GM21528 (cell line): Measurements from ENCODE around the gene SORT1.

Experiments used
- ATAC-seq: cut with Tn5 transposase; IDR thresholded peaks from one replicate; pipeline ENCODE4 v1.9.1; 2021; ENCODE audit warnings: mild to moderate bottlenecking, moderate library complexity; ENCODE audit not compliant: unreplicated experiment, low FRiP score

The SORT1 gene

DNA sequence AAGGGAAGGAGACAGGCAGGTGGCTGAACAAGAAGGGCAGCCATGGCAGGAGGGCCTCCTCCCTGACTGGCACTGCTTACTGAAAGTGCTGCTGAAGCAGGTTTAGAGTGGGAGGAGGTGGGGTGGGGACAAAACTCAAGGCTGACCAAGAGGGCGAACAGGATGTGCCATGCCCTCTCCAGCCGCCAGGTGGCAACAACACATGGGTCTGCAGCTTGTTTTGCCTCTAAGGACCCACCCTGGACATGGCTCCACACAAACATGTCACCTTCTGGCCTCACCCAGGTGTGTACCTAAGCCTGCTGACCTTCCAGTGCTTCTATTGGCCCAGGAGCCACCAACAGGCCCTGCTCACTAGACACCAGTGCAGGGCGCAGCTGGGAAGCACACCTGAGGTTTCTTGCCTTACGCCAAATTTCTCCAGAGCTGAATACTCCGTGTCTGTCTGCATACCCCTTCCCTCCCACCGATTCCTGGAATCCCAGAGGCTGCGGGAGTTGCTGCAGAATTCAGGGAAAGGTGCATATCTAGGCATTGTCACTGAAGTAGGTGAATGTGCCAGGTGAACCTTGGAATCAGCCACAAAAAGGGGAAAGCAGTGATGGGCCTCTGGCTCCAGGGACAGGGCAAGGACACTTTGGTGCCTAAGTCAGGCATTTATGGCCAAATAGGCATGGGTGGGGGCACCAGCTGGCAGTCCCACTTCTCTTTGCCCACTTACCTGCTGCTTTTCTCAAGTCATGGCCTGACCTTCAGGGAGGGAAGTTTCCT, 120.1 kb downstream of the SORT1 start:
- peak; percentile 68 for ATAC-seq

DNA sequence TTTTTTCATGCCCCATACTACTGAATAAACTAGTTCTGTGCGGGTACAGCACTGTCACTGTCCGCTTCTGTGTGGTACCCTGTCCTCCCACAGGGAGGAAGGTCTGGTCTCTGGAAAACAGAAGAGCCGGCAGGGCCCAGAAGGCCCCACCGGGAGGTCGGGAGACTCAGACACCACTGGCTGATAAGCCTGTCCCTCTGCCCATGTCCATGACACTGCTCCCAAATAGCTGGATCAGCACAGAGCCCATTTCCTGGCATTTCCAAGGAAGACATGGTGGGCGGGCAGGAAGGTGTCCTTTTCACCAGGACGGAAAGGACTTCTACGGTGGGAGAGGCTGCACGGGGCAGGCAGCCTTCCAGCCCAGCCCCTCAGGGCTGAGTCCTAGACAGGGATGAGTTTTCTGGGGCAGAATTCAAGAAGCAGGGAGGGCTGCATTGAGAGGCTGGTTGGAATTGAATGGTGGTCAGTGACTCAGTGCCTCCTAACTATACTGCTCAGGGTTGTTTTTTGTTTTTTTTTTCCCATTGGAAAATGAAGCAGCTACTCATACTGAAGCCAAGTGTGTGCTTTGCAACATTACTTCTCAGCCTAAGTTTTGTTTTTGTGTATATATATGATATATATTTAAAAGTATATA, 121.9 kb downstream of the SORT1 start:
- no peak for ATAC-seq

DNA sequence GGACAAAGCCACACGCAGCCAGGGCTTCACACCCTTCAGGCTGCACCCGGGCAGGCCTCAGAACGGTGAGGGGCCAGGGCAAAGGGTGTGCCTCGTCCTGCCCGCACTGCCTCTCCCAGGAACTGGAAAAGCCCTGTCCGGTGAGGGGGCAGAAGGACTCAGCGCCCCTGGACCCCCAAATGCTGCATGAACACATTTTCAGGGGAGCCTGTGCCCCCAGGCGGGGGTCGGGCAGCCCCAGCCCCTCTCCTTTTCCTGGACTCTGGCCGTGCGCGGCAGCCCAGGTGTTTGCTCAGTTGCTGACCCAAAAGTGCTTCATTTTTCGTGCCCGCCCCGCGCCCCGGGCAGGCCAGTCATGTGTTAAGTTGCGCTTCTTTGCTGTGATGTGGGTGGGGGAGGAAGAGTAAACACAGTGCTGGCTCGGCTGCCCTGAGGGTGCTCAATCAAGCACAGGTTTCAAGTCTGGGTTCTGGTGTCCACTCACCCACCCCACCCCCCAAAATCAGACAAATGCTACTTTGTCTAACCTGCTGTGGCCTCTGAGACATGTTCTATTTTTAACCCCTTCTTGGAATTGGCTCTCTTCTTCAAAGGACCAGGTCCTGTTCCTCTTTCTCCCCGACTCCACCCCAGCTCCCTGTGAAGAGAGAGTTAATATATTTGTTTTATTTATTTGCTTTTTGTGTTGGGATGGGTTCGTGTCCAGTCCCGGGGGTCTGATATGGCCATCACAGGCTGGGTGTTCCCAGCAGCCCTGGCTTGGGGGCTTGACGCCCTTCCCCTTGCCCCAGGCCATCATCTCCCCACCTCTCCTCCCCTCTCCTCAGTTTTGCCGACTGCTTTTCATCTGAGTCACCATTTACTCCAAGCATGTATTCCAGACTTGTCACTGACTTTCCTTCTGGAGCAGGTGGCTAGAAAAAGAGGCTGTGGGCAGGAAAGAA, 122.9 kb downstream of the SORT1 start:
- no peak for ATAC-seq

DNA sequence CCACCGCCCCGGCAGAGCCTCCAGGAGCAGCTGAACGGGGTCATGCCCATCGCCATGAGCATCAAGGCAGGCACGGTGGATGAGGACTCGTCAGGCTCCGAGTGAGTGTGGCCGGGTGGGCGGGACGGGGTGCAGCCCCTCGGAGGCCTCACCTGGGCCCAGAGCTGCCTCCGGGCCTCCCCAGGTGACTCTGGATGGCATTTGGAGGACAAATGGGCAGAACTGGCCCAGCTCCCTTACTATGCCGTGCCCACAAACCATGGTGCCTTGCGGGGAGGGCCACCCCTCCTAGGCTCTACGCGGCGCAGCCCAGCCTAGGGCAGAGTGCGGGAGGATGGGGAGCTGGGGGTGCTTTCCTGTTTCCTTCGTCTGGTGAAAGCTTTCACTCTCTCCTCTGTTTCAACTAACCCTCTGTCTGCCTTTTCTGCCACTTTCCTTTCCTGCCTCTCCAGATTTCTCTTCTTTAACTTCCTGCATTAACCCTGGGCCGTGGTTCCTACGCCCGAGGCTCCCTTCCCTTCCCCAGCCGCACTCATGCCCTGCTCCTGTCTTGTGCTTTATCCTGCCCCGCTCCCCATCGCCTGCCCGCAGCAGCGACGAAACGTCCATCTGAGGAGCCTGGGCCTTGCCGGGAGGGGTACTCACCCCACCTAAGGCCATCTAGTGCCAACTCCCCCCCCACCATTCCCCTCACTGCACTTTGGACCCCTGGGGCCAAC, 124.0 kb downstream of the SORT1 start:
- no peak for ATAC-seq

DNA sequence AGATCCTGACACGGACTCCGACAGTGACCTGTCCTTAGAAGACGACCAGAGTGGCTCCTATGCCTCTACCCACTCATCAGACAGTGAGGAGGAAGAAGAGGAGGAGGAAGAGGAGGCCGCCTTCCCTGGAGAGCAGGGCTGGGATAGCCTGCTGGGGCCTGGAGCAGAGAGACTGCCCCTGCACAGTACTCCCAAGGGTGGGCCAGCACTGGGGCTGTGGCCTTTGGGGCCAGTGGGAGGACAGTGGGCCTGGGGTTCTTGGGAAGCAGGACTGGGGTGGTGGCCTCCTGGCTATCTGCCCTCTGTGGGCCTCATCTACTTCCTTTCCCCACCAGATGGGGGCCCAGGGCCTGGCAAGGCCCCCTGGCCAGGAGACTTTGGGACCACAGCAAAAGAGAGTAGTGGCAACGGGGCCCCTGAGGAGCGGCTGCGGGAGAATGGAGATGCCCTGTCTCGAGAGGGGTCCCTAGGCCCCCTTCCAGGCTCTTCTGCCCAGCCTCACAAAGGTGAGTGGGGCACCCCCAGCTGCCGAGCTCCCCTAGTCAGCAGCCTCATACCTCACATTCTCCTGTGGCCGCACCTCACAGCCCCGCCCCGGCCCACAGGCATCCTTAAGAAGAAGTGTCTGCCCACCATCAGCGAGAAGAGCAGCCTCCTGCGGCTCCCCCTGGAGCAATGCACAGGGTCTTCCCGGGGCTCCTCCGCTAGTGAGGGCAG, 124.7 kb downstream of the SORT1 start:
- ATAC-seq = no peak

DNA sequence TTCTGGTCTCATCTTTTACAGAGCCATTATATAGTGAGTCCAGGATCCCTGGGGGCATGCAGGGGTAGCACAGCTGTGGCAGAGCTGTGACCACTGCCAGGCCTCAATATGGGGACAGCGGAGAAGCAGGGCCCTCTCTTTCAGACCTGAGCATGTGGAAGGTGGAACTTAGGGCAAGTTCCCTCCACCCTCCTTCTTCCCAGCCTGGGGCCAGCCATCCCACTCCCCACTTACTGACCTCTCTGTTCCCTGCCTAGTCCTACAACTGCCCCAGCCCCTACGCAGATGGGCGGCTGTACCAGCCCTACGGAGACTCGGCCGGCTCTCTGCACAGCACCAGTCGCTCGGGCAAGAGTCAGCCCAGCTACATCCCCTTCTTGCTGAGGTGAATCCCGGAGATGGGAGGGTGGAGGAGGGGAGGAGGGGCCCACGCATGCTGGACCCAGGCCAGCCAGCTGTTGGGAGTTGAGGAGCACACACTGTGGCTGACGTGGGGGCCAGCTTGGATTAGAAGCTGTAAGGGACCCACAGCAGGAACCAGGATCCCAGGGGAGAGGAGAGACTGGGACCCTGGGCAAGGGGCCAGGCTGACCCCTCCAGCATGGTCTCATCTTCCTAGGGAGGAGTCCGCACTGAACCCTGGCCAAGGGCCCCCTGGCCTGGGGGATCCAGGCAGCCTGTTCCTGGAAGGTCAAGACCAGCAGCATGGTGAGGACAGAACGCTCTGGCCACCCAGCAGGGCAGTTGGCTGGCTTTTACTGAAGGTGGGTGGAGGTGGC, 125.5 kb downstream of the SORT1 start:
- no peak for ATAC-seq

DNA sequence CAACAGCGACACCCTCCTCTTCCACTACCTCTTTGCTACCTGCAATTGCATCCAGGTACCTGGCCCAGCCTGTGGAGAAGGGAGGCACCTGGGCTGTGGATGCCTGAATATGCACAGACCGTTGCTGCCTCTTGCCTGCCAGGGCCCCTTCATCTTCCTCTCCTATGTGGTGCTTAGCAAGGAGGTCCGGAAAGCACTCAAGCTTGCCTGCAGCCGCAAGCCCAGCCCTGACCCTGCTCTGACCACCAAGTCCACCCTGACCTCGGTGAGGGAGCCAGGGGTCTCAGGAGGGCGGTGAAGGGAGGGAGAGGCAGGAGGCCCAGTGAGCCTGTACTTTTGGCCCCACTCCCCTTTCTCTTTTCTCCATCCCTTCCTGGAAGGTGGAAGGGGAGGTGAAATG, 126.3 kb downstream of the SORT1 start:
- no peak for ATAC-seq

DNA sequence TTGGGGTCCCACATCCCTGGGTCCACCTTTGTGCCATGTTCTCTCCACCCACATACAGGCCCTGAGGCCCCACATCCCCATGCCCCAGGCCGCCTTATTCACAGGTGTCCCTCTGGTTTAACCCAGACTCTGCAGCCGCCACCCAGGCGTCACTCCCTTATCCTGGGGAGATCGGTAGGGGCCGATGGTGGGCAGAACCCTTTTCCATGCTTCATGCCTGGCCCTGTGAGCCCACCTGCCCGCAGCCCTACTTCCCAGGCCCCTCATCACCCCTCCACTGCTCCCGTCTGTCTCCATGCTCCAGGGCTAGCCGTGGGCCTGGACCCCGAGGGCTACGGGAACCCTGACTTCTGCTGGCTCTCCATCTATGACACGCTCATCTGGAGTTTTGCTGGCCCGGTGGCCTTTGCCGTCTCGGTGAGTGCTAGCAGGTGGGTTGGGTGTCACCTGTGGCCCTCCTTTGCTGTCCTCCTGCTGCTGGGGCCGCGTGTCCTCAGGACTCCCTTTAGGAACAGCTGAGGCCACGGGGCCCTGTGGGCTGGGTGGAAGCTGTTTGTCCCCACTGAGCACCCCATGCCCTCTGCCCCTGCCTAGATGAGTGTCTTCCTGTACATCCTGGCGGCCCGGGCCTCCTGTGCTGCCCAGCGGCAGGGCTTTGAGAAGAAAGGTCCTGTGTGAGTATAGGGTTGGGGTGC, 126.9 kb downstream of the SORT1 start:
- no peak for ATAC-seq

DNA sequence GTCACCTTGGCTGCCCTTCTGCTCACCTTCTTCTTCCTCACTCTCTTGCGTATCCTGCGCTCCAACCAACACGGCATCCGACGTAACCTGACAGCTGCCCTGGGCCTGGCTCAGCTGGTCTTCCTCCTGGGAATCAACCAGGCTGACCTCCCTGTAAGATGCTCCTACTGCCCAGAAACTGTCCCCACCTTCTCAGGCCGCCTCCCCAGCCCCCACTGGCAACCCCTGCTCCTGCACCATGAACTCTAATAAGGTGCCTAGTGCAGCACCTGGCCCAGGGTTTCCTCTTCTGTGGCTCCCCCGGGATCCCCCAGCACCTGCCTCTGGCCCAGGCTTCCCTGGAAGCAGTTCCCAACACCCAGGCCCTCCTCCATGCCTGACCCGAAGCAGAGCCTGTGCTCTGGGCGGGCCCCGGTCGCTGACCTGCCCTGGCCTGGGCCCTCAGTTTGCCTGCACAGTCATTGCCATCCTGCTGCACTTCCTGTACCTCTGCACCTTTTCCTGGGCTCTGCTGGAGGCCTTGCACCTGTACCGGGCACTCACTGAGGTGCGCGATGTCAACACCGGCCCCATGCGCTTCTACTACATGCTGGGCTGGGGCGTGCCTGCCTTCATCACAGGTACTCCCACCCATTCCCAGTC, 127.6 kb downstream of the SORT1 start:
- no peak for ATAC-seq

DNA sequence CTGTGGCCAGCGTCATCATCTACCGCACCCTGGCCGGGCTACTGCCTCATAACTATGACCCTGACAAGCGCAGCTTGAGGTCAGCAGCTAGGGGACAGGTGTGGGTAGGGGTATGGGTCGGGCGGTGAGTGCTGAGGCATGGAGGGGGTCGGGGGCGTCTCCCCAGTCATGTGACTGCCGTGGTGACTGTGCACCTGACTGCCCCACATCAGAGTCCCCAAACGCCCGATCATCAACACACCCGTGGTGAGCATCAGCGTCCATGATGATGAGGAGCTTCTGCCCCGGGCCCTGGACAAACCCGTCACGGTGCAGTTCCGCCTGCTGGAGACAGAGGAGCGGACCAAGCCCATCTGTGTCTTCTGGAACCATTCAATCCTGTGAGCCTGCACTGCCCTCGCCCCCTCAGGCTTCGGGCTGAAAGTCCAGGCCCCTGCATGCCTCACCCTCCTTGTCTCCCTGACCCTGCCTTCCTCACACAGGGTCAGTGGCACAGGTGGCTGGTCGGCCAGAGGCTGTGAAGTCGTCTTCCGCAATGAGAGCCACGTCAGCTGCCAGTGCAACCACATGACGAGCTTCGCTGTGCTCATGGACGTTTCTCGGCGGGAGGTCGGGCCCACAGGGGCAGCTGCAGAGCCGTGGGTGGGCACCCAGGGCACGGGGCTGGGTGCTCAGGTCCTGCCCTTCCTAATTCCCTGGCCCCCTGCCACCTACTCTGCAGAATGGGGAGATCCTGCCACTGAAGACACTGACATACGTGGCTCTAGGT, 128.3 kb downstream of the SORT1 start:
- no peak for ATAC-seq

DNA sequence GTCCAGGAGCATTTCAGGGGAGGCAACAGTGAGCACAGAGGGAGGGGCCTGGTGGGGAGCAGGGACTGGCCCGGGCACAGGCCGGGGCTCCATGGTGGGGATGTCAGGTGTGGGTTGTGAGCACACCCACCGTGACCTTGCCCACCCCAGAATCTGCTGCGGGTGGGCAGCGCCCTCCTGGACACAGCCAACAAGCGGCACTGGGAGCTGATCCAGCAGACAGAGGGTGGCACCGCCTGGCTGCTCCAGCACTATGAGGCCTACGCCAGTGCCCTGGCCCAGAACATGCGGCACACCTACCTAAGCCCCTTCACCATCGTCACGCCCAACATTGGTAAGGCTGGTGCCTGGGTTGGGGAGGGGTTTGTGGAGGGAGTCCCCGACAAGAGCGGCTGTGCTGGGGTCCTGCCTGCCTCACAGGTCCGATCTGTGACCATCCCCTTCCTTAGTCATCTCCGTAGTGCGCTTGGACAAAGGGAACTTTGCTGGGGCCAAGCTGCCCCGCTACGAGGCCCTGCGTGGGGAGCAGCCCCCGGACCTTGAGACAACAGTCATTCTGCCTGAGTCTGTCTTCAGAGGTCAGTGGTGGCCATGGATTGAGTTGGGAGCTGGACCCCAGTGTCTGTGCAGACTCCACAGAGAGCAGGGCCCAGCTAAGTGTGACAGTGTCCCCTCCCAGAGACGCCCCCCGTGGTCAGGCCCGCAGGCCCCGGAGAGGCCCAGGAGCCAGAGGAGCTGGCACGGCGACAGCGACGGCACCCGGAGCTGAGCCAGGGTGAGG, 129.1 kb downstream of the SORT1 start:
- ATAC-seq = no peak

DNA sequence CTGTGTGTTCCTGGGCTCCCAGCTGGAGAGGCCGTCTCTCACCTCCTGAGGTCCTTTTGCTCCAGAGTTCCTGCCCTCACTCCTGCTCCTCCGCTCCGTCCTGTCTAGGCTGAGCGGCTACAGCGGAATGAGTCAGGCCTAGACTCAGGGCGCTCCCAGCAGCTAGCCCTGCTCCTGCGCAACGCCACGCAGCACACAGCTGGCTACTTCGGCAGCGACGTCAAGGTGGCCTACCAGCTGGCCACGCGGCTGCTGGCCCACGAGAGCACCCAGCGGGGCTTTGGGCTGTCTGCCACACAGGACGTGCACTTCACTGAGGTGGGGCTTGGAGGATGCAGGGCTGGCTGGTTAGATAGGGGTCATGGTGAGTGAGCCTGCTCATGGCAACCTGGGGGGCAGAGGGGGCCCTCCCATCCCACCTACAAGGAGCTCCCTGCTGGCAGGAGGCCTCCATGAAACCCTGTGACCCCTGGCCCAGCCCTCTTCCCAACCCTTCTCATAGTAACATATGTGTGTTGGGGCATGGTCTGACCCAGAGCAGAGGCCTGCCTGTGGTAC, 129.9 kb downstream of the SORT1 start:
- ATAC-seq = no peak

DNA sequence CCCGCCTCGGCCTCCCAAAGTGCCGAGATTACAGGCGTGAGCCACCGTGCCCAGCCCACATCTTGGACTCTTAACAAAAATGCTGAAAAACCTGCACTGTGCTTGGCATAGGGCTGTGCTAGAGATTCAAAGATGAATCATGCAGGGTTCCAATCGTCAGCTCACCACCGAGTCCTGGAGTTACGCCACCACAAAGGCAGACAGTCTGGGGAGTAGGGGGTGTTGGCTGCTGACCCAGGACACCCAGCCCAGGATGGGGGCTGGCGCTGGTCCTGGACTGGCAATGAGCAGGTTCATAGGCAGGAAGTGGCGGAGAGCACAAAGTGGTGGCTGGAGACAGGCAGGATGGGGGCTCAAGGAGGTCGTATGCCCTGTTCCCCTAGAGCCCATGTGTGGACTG, 130.8 kb downstream of the SORT1 start:
- ATAC-seq = no peak

DNA sequence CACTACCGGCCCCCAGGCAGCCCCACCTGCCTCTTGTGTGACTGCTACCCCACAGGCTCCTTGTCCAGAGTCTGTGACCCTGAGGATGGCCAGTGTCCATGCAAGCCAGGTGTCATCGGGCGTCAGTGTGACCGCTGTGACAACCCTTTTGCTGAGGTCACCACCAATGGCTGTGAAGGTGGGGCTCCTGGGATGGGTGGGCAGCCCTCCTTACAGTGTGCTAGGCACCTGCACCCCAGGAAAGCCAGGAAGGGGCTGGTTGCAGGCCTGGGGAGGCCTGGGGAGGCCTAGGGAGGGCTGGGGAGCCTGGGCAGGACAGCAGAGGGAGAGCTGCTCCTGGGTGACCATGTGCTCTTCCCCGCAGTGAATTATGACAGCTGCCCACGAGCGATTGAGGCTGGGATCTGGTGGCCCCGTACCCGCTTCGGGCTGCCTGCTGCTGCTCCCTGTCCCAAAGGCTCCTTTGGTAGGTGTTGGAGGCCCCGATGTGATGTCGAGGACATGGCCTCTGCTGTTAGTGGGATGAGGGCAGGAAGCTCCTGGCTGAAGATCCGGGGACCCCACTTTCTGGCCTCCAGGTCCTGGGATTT, 131.9 kb downstream of the SORT1 start:
- ATAC-seq = no peak

DNA sequence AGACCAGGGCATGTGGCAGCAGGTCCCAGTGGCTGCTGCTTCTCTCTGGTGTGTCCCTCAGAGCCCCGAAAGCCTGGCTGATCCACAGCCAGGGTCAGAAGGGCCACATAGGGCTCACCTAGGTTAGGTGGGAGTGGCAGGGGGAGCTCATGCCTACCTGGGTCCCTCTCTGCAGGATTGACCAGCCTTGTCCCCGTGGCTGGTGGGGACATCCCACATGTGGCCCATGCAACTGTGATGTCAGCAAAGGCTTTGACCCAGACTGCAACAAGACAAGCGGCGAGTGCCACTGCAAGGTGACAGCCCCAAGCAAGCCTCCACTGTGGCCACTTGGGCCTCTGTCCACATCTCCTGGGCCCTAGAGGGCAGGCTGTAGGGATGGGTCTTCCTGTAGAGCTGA, 132.7 kb downstream of the SORT1 start:
- no peak for ATAC-seq

DNA sequence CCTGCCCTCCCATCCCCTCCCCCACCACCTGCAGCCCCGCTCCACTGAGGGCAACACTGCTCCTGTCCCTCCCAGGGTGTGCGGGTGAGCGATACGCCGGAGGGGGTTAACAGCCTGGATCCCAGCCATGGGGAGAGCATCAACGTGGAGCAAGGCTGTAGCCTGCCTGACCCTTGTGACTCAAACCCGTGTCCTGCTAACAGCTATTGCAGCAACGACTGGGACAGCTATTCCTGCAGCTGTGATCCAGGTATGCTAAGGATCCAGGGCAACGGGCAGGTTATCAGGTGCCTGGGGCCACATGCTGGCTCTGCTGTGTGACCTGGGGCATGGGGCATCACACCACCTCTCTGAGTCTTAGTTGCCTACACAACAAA, 133.4 kb downstream of the SORT1 start:
- no peak for ATAC-seq
